Endothelial cell of umbilical vein (primary cell): ENCODE results near the gene TRPT1. TPM values are rescaled to one million over a fixed set of nuclear protein-coding genes. Genes with fewer than 3 reads are reported as not detected.

ENCODE experiments used
- BruUV-seq: library from RNA; stranded (reverse); fragments of 400-500 nt; replicated peaks from 2 replicates; lab custom pipeline; 2021; lab: Mats Ljungman, UMichigan
- CTCF ChIA-PET: fragments of 300-600, 350-600 bp; sonication (Branson Sonifier 250); formaldehyde crosslinking; loops from one replicate; lab custom pipeline; 2021; ENCODE audit warnings: antibody characterized with exemption, inconsistent platforms; lab: Charles Lee
- POLR2A ChIA-PET: fragments of 300-600, 350-600 bp; sonication (Branson Sonifier 250); formaldehyde crosslinking; loops from one replicate; lab custom pipeline; 2021; ENCODE audit warnings: antibody characterized with exemption, inconsistent platforms; lab: Charles Lee
- DNase-seq: peaks from one replicate; pipeline ENCODE4 v3.0.0-alpha.2; 2011; ENCODE audit warnings: low read depth, low spot score
- FAIRE-seq: peaks from 2 replicates; lab custom pipeline; 2011; peaks lifted over from hg19 to GRCh38; lab: Jason Lieb, UNC
- H2AFZ ChIP-seq: 2 replicates; pipeline ENCODE4 v1.6.0; 2012; ENCODE audit warnings: low read depth, low read length, control low read depth, inconsistent platforms
- H3K27ac ChIP-seq: 2 replicates; pipeline ENCODE4 v1.5.1; 2011; ENCODE audit warnings: low read depth, mild to moderate bottlenecking, control low read depth, low read length, moderate library complexity; ENCODE audit not compliant: insufficient read depth
- H3K27me3 ChIP-seq, 2 experiments: 2 replicates each; pipeline versions ENCODE4 v1.6.0 to v1.6.1; 2011; ENCODE audit warnings: low read length in 2 of 2, mixed read lengths in 1 of 2; ENCODE audit not compliant: control insufficient read depth in 2 of 2, insufficient read depth in 2 of 2
- H3K36me3 ChIP-seq, 2 experiments: 2 replicates in 1 of 2; 3 replicates in 1 of 2; pipeline ENCODE4 v1.5.1; 2011; ENCODE audit warnings: low read length in 2 of 2, mild to moderate bottlenecking in 1 of 2, moderate library complexity in 1 of 2; ENCODE audit not compliant: control insufficient read depth in 2 of 2, insufficient read depth in 2 of 2; ENCODE audit errors: extremely low read depth in 1 of 2
- H3K4me1 ChIP-seq: 3 replicates; pipeline ENCODE4 v1.5.1; 2011; ENCODE audit warnings: mild to moderate bottlenecking, low read length; ENCODE audit not compliant: control insufficient read depth, insufficient read depth; ENCODE audit errors: extremely low read depth
- H3K4me2 ChIP-seq: 2 replicates; pipeline ENCODE4 v1.6.1; 2011; ENCODE audit warnings: low read length, control low read depth, mixed read lengths; ENCODE audit not compliant: insufficient read depth
- H3K4me3 ChIP-seq, 3 experiments: fragments of 200-600 bp in 1 of 3; sonication (generic), shearing (Covaris generic) in 1 of 3; replicated peaks in 1 of 3; 2 replicates each; pipeline ENCODE4 v1.5.1; 2011 to 2016; ENCODE audit warnings: control low read depth in 3 of 3, low read length in 3 of 3, mild to moderate bottlenecking in 2 of 3, inconsistent platforms in 1 of 3, low read depth in 1 of 3, moderate library complexity in 1 of 3; ENCODE audit not compliant: insufficient read depth in 1 of 3
- H3K79me2 ChIP-seq: 2 replicates; pipeline ENCODE4 v1.6.0; 2012; ENCODE audit warnings: low read length, inconsistent platforms; ENCODE audit not compliant: control insufficient read depth, insufficient read depth
- H3K9ac ChIP-seq: replicated peaks from 2 replicates; pipeline ENCODE3; 2011; ENCODE audit warnings: low read length, control low read depth; ENCODE audit not compliant: insufficient read depth; ENCODE audit errors: extremely low read depth
- H3K9me1 ChIP-seq: replicated peaks from 3 replicates; pipeline ENCODE4 v1.6.0; 2011; ENCODE audit warnings: mild to moderate bottlenecking, low read length; ENCODE audit not compliant: control insufficient read depth, insufficient read depth; ENCODE audit errors: extremely low read depth
- H3K9me3 ChIP-seq: replicated peaks from 2 replicates; pipeline ENCODE4 v1.5.1; 2012; ENCODE audit warnings: low read length, inconsistent platforms; ENCODE audit not compliant: control insufficient read depth, insufficient read depth
- H4K20me1 ChIP-seq: replicated peaks from 2 replicates; pipeline ENCODE3; 2011; ENCODE audit warnings: mild to moderate bottlenecking, low read length; ENCODE audit not compliant: control insufficient read depth, insufficient read depth; ENCODE audit errors: extremely low read depth
- CTCF ChIP-seq, 2 donors: IDR thresholded peaks; 1 replicate in 1 of 2; 2 replicates in 1 of 2; pipeline ENCODE4 v1.5.1; 2011; ENCODE audit warnings: low read length in 2 of 2, mild to moderate bottlenecking in 2 of 2, moderate library complexity in 2 of 2, control low read depth in 1 of 2, inconsistent platforms in 1 of 2, low read depth in 1 of 2; ENCODE audit not compliant: insufficient read depth in 1 of 2; ENCODE audit errors: extremely low read depth in 1 of 2
- EZH2 ChIP-seq: IDR thresholded peaks from 2 replicates; pipeline ENCODE4 v1.6.1; 2012; ENCODE audit warnings: borderline replicate concordance, low read depth, mild to moderate bottlenecking, moderate library complexity, low read length, inconsistent platforms; ENCODE audit not compliant: severe bottlenecking
- FOS ChIP-seq: IDR thresholded peaks from 2 replicates; pipeline ENCODE4 v1.6.1; 2011; ENCODE audit warnings: mild to moderate bottlenecking, low read length, moderate library complexity, borderline replicate concordance; ENCODE audit not compliant: insufficient read depth
- GATA2 ChIP-seq: IDR thresholded peaks from 2 replicates; pipeline ENCODE4 v1.7.0; 2011; ENCODE audit warnings: low read depth, mild to moderate bottlenecking, moderate library complexity, mixed read lengths, low read length; ENCODE audit not compliant: insufficient read length, insufficient read depth
- JUN ChIP-seq: IDR thresholded peaks from 2 replicates; pipeline ENCODE4 v1.6.1; 2011; ENCODE audit warnings: borderline replicate concordance, low read depth; ENCODE audit not compliant: insufficient read length, insufficient read depth
- MAX ChIP-seq: IDR thresholded peaks from 2 replicates; pipeline ENCODE4 v1.6.1; 2011; ENCODE audit not compliant: insufficient read depth, insufficient read length
- MYC ChIP-seq: IDR thresholded peaks from one replicate; pipeline ENCODE4 v1.6.1; 2011; ENCODE audit warnings: mild to moderate bottlenecking, low read depth, low read length
- POLR2A ChIP-seq: IDR thresholded peaks from 2 replicates; pipeline ENCODE4 v1.6.1; 2012; ENCODE audit warnings: low read depth, mild to moderate bottlenecking, control low read depth, low read length
- POLR2AphosphoS5 ChIP-seq: IDR thresholded peaks from 2 replicates; pipeline ENCODE4 v1.6.1; 2012; ENCODE audit warnings: low read depth, mild to moderate bottlenecking, control low read depth, low read length, moderate library complexity; ENCODE audit not compliant: insufficient read depth
- dilution Hi-C: fragments of 300-500 bp; cut with MboI; formaldehyde crosslinking; loops from one replicate; pipeline ENCODE4 v1.15.0; 2019; ENCODE audit warnings: low sequenced_read_pairs; ENCODE audit not compliant: extremely low pct_ligation_motif_present
- intact Hi-C: fragments of 100-400 bp; cut with micrococcal nuclease; formaldehyde crosslinking; loops from one replicate; pipeline ENCODE4 v1.10.0; 2022
- polyA plus RNA-seq, 4 experiments: library from polyadenylated mRNA; depleted of rRNA in 3 of 4; stranded (reverse) in 3 of 4; unstranded in 1 of 4; fragments of >200 nt; gene quantifications; 2 replicates each; pipeline versions ENCODE4 v1.2.1 to v1.2.3, GENCODE V29; 2011 to 2012; ENCODE audit warnings: missing spikeins in 1 of 4
- total RNA-seq: library from RNA; stranded (reverse); gene quantifications from 2 replicates; pipeline ENCODE4 v1.2.3, GENCODE V29; 2021

TRPT1 gene
- total and polyA plus RNA-seq, 2 donors (not counting 3 experiments of a cell fraction or from before 2014, with no cell fraction given), result 26.2 to 56.6 TPM

- H3K27ac ChIP-seq, result no peak overlapping the region
- H3K27me3 ChIP-seq, result no peaks in the 10 kb centered on the region
- H3K9me3 ChIP-seq, result no peaks in the 10 kb centered on the region
- ChIA-PET CTCF (interaction anchor here (1.1 to 4.7 kb wide), 3 partner anchors 21 to 106 kb away, joined by 3 to 60 read pairs (median 3); no protein-coding TSS in a partner anchor), POLR2A (interaction anchor here (0.6 kb wide), 1 partner anchor 479 kb away, joined by 6 read pairs; no protein-coding TSS in a partner anchor)
- no peaks in the 10 kb centered on the region for H4K20me1 ChIP-seq
- H3K79me2 ChIP-seq, result peaks cover 41% of the 10 kb centered on the region
- dilution Hi-C loops, result no loop called here
- DNase-seq (no peak), FAIRE-seq (no peak)
- no peak overlapping the region for H3K4me2 ChIP-seq
- intact Hi-C loops, result no loop called here
- peaks cover 0 to 5% of the 10 kb centered on the region in 2 experiments for H3K36me3 ChIP-seq
- H3K9ac ChIP-seq, result no peak overlapping the region
- H3K4me1 ChIP-seq, result peaks cover 34% of the 10 kb centered on the region
- H3K4me3 ChIP-seq, result no peak overlapping the region
- no peaks in the 10 kb centered on the region for H3K9me1 ChIP-seq
- no TSS peak for BruUV-seq
- TF ChIP-seq POLR2A (no peak), CTCF (IDR thresholded peaks at IDR 0.05; ENCODE audit: extremely low read depth in 1 of 2, insufficient read depth in 1 of 2, low read depth in 1 of 2, low read length in 2 of 2) (no peak), POLR2AphosphoS5 (no peak), GATA2 (no peak), EZH2 (no peak), FOS (no peak), MYC (no peak), MAX (no peak), JUN (no peak)
- no peak overlapping the region for H2AFZ ChIP-seq
Observed at GRCh38 chr11:64248578-64248977, 22.6 kb upstream of the TRPT1 start.
